H54 (cell line): Measurements from ENCODE around the gene IL6R.

Experiments
- DNase-seq: peaks from one replicate; pipeline ENCODE4 v3.0.0; 2011; ENCODE audit warnings: low spot score, mixed read lengths; ENCODE audit not compliant: insufficient read length
- FAIRE-seq: peaks from 3 replicates; lab custom pipeline; 2011; peaks lifted over from hg19 to GRCh38; lab: Jason Lieb, UNC
- POLR2A ChIP-seq: IDR thresholded peaks from 2 replicates; pipeline ENCODE4 v1.6.1; 2011; ENCODE audit warnings: low read depth, mild to moderate bottlenecking, low read length

IL6R gene

DNA sequence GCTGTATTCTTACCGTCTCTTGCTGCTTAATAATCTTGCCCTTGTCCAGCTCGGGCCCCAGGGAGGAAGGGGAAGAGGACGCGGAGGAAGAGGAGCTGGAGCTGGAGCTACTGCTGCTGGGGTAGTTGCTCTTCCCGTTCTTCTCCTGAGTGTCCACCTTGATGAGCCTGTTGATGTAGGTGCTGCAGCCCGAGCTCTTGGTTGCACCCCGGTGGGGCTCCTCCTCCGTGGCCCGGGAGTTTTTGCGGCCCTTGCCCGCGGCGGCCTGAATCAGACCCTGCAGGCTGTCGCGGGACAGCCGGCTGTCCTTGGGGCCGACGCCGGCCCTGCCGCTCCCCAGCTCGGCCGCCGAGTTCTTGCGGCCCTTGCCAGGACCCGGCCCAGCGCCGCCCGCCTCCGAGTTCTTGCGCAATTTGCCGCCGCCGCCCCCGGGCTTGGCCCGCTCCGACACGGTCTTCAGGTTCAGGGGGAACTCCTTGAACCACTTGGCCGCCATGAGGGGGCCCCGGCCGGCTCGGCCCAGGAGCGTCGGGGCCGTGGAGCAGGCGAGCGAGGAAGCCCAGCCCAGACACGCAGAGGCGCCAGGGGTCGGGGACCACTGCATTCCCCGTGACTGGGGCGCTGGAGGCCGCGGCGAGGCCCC lies 96.4 kb downstream of the IL6R start:
- FAIRE-seq, result no peak
- DNase-seq, result no peak
- no peak for TF ChIP-seq POLR2A

DNA sequence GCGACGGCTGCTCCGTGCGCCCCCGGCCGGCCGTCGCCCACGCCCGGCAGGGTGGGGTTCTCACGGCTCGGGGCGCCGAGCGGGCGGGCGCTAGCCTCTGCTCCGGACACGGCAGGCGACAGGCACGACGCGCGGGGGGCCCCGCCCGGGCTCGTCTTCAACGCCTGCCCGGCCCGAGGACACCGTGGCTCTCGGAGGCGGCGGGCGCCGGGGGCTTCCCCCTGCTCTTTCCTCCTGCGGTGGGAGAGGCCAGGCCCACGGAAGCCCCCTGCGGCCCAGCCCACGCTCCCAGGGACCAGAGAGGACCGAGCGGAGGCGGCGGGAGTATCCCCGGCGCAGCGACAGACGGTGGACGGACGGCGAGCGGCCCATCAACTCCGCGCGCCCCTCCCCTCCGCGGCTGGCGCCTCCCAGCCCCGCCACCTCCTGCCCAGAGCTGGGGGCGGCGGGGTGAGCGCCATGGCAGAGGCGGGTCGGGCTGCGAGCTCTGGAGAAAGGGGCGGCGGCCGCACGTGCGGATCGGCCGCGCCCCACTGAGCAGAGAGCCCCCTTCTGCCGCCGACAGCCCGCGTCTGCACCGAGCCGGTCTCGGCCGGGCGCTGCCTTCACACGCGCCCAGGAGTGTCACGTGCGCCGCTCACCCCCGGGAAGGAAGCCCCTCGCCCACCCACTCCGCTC lies 97.1 kb downstream of the IL6R start, which contains the start of the genes SHE and TDRD10:
SHE (minus strand) TSS at position 347 of the 678 bp plus-strand sequence. CDS start 386 bp downstream, outside the sequence.
TDRD10 (plus strand) TSS at position 154 of the 678 bp plus-strand sequence. CDS start 4,685 bp downstream, outside the sequence.
- FAIRE-seq (no peak), DNase-seq (no peak)
- TF ChIP-seq POLR2A, result no peak

DNA sequence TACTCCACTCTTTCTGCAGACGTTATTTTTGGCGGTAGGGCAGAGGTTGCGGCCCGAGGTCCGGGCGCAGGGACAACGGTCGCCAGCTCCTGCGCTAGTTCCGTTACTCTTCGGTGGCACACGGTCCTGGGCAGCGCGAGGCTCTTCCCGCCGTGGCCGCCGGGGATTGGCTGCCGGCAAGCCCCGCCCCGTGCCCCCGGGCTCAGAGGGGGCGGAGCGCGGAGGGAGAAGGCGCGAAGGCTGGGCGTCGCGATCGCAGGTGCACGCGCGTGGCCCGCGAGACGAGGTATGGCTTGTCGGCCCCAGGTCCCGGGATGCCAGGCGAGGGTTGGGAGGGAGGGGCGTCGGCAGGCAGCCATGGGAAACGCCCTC lies 97.6 kb downstream of the IL6R start:
- DNase-seq (no peak), FAIRE-seq (no peak)
- no peak for TF ChIP-seq POLR2A

DNA sequence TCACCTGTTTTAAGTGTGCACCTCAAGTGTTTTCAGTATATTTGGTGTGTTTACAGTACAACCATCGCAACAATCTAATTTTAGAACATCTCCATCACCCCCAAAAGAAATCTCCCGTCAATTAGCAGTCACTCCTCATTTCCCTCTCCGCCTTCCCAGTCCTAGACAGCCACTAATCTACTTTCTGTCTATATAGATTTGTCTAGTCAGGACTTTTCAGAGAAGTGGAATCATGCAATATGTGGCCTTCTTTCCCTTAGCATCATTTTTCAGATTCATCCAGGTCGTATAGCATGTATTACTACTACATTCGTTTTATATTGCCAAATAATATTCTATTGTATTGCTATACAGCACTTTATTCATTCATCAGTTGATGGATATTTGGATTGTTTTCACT lies 98.8 kb downstream of the IL6R start:
- no peak for TF ChIP-seq POLR2A
- FAIRE-seq (no peak), DNase-seq (no peak)

DNA sequence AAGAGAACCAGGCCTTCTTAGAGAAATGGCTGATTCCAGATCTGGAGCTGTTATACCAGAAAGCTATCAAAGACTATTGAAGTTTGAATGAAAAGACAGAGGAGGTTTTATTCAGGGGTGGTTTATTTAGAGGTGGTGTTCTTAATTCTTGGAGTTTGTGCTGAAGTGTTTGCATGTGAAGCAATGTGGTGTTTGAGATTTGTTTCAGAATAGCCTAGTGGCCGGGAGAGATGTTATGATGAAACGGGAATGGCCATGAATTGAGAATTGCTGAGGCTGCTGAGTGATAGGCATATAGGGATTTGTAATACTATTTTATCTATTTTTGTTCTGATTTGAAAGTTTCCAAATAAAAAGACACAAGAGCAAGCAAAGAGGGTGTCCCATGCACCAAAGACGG lies 107.6 kb downstream of the IL6R start:
- DNase-seq (no peak), FAIRE-seq (no peak)
- no peak for TF ChIP-seq POLR2A

DNA sequence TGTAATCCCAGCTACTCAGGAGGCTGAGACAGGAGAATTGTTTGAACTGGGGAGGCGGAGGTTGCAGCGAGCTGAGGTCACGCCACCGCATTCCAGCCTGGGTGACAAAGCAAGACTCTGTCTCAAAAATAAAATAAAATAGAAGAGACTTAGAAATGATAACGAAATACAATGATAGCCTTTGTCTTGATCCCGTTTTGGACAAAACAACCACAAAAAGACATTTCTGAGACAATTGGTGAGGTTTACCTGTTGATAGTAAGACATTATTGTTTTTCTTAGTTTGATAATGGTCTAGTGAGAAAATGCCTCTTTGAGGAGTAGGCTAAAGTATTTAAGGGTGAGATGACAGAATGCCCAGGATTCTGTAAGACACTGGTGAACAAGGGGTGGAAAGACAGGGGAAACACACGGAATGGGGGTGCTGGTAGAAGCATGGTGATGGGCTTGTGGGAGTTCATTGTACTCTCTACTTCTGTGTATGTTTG lies 109.0 kb downstream of the IL6R start:
- FAIRE-seq, result no peak
- no peak for TF ChIP-seq POLR2A

DNA sequence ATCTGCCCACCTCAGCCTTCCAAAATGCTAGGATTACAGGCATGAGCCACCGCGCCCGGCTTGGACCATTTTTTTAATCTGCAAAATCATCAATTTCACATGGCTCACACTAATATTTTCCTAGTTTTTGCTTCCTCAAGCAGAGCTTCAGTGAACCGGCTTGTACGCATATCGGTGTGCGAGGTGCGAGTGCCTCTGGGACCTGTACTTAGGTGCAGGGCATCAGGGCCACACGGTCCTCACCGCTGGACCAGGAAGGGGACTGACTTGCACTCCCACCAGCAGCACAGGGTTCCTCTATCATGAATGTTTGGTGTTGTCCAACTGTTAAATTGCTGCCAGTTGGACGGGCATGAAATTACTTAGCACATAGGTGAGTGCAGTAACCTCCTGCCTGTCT lies 112.5 kb downstream of the IL6R start:
- no peak for TF ChIP-seq POLR2A
- FAIRE-seq (no peak), DNase-seq (no peak)

More for the DNA sequence above, 109.0 kb downstream of the IL6R start:
- no peak for DNase-seq
